ENCODE results near the gene PTPRD. TPM values are rescaled to one million over a fixed set of nuclear protein-coding genes. Genes with fewer than 3 reads are reported as not detected.

PTPRD gene
- total RNA-seq, 1 experiment from 2014 or later, result not detected

GRCh38 chr9:9951556-9952160 lies 661.1 kb downstream of the PTPRD start:
- intact Hi-C loops (cut with micrococcal nuclease), result no loop called here
- no peaks in the 10 kb centered on the region for H3K4me1 Mint-ChIP-seq (ENCODE audit: insufficient read depth, unreplicated experiment)
- no peaks in the 10 kb centered on the region for H3K36me3 Mint-ChIP-seq (ENCODE audit: insufficient read depth, unreplicated experiment)
- BruUV-seq (replicated peaks), result no TSS peak
- H3K4me3 Mint-ChIP-seq (ENCODE audit: unreplicated experiment), result no peak overlapping the region
- peaks cover 47% of the 10 kb centered on the region for H3K27me3 Mint-ChIP-seq (ENCODE audit: insufficient read depth, unreplicated experiment)
- CTCF ChIA-PET, result interaction anchor here (1.2 kb wide), 1 partner anchor 9 kb away, joined by 6 read pairs; no protein-coding TSS in a partner anchor
- POLR2A ChIA-PET, result no interaction called here
- H3K27ac Mint-ChIP-seq (ENCODE audit: low read depth, unreplicated experiment), result no peak overlapping the region
- no peaks in the 10 kb centered on the region for H3K9me3 Mint-ChIP-seq (ENCODE audit: unreplicated experiment)
- DNase-seq (ENCODE audit: unreplicated experiment), result no peak
- no peak for TF ChIP-seq CTCF (IDR thresholded peaks at IDR 0.05; ENCODE audit: unreplicated experiment)

- CTCF ChIA-PET, result interaction anchor here (0.6 to 1.2 kb wide), 2 partner anchors 8 to 723 kb away, joined by 3 to 6 read pairs; no protein-coding TSS in a partner anchor
- no peak overlapping the region for H3K27ac Mint-ChIP-seq (ENCODE audit: low read depth, unreplicated experiment)
- BruUV-seq (replicated peaks), result no TSS peak
- H3K9me3 Mint-ChIP-seq (ENCODE audit: unreplicated experiment), result no peaks in the 10 kb centered on the region
- intact Hi-C loops (cut with micrococcal nuclease), result no loop called here
- H3K4me3 Mint-ChIP-seq (ENCODE audit: unreplicated experiment), result no peak overlapping the region
- no peak for DNase-seq (ENCODE audit: unreplicated experiment)
- POLR2A ChIA-PET, result no interaction called here
- H3K36me3 Mint-ChIP-seq (ENCODE audit: insufficient read depth, unreplicated experiment), result no peaks in the 10 kb centered on the region
- no peak for TF ChIP-seq CTCF (IDR thresholded peaks at IDR 0.05; ENCODE audit: unreplicated experiment)
- H3K27me3 Mint-ChIP-seq (ENCODE audit: insufficient read depth, unreplicated experiment), result peaks cover 47% of the 10 kb centered on the region
- no peaks in the 10 kb centered on the region for H3K4me1 Mint-ChIP-seq (ENCODE audit: insufficient read depth, unreplicated experiment)
Measured at GRCh38 chr9:9950813-9951212, 662.0 kb downstream of the PTPRD start.

GRCh38 chr9:9949978-9950377 lies 662.8 kb downstream of the PTPRD start:
- Mint-ChIP-seq H3K27me3 (ENCODE audit: insufficient read depth, unreplicated experiment) (peaks cover 55% of the 10 kb centered on the region), H3K4me3 (ENCODE audit: unreplicated experiment) (no peak overlapping the region), H3K4me1 (ENCODE audit: insufficient read depth, unreplicated experiment) (no peaks in the 10 kb centered on the region), H3K36me3 (ENCODE audit: insufficient read depth, unreplicated experiment) (no peaks in the 10 kb centered on the region), H3K9me3 (ENCODE audit: unreplicated experiment) (no peaks in the 10 kb centered on the region), H3K27ac (ENCODE audit: low read depth, unreplicated experiment) (no peak overlapping the region)
- TF ChIP-seq CTCF (IDR thresholded peaks at IDR 0.05; ENCODE audit: unreplicated experiment), result no peak
- intact Hi-C loops (cut with micrococcal nuclease), result no loop called here
- no TSS peak for BruUV-seq (replicated peaks)
- no peak for DNase-seq (ENCODE audit: unreplicated experiment)
- POLR2A ChIA-PET, result no interaction called here
- CTCF ChIA-PET, result no interaction called here

GRCh38 chr9:9949368-9949767 lies 663.4 kb downstream of the PTPRD start:
- no TSS peak for BruUV-seq (replicated peaks)
- intact Hi-C loops (cut with micrococcal nuclease), result no loop called here
- H3K9me3 Mint-ChIP-seq (ENCODE audit: unreplicated experiment), result no peaks in the 10 kb centered on the region

More at GRCh38 chr9:9949368-9949767, 663.4 kb downstream of the PTPRD start:
- ChIA-PET CTCF (no interaction called here), POLR2A (no interaction called here)
- Mint-ChIP-seq H3K27ac (ENCODE audit: low read depth, unreplicated experiment) (no peak overlapping the region), H3K36me3 (ENCODE audit: insufficient read depth, unreplicated experiment) (no peaks in the 10 kb centered on the region), H3K4me3 (ENCODE audit: unreplicated experiment) (no peak overlapping the region), H3K27me3 (ENCODE audit: insufficient read depth, unreplicated experiment) (peaks cover 61% of the 10 kb centered on the region), H3K4me1 (ENCODE audit: insufficient read depth, unreplicated experiment) (no peaks in the 10 kb centered on the region)
- no peak for DNase-seq (ENCODE audit: unreplicated experiment)
- no peak for TF ChIP-seq CTCF (IDR thresholded peaks at IDR 0.05; ENCODE audit: unreplicated experiment)
